Upper lobe of left lung (tissue), 4 donors: Measurements from ENCODE around the gene RCSD1.

Experiments used
- POLR2AphosphoS5 ChIP-seq, 2 donors: sonication (generic); formaldehyde crosslinking; IDR thresholded peaks; one replicate each; pipeline ENCODE4 v1.5.1; 2017; ENCODE audit warnings: antibody characterized with exemption in 2 of 2
- TF ChIP-seq, protein P1 (sequence below), 6 experiments: fragments of 450-650 bp in 4 of 6; fragments of 200-600 bp in 2 of 6; sonication (generic) in 2 of 6; IDR thresholded peaks; one replicate each; pipeline ENCODE4 v1.5.1; 2016 to 2019; ENCODE audit warnings: antibody characterized with exemption in 6 of 6

DNA sequence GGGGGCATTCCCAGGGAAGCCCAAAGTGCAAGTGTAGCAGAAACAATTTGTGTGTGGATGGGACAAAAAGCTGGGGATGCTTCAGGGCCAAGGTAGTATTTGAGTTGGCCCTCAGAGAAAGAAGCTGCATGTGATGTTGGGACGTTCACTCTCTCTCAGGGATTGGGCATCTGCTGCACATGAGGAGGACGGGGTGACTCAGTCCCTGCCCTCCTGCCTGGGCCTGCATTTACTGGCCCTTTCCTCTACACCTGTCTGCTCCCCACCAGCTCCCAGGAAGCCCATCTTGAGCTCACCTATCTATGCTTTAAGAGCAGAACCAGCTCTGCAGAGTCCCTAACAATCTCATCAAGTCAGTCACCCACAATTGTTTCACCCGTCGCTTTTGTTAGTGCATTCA, 68.3 kb downstream of the RCSD1 start:
- TF ChIP-seq, protein P1, sequence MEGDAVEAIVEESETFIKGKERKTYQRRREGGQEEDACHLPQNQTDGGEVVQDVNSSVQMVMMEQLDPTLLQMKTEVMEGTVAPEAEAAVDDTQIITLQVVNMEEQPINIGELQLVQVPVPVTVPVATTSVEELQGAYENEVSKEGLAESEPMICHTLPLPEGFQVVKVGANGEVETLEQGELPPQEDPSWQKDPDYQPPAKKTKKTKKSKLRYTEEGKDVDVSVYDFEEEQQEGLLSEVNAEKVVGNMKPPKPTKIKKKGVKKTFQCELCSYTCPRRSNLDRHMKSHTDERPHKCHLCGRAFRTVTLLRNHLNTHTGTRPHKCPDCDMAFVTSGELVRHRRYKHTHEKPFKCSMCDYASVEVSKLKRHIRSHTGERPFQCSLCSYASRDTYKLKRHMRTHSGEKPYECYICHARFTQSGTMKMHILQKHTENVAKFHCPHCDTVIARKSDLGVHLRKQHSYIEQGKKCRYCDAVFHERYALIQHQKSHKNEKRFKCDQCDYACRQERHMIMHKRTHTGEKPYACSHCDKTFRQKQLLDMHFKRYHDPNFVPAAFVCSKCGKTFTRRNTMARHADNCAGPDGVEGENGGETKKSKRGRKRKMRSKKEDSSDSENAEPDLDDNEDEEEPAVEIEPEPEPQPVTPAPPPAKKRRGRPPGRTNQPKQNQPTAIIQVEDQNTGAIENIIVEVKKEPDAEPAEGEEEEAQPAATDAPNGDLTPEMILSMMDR (IDR thresholded peaks at IDR 0.05): no peak
- TF ChIP-seq POLR2AphosphoS5 (IDR thresholded peaks at IDR 0.05): no peak
